Mesenteric fat pad (tissue), 1 donor: ENCODE measurements around the gene FYN. TPM values are rescaled to one million over a fixed set of nuclear protein-coding genes. Genes with fewer than 3 reads are reported as not detected.
"Not testable (repeated sequence)": the region's sequence is repeated elsewhere in the genome, so short reads cannot be mapped to it uniquely, and the experiment has no call there.

Experiments
- DNase-seq: peaks from one replicate; pipeline ENCODE4 v3.0.0-alpha.2; 2020; ENCODE audit warnings: low spot score
- total RNA-seq: library from RNA; stranded (reverse); fragmentation: NEBNext Ultra II Directional; extraction: Animal tissue kit (Norgen Biotek cat#: 25700); gene quantifications from one replicate; pipeline ENCODE4 v1.2.1, GENCODE V29; 2021
- donor health status: DM: yes; HTN: yes; CAD: no.

FYN gene
- total RNA-seq, 1 donor from 2014 or later = 183 TPM

DNA sequence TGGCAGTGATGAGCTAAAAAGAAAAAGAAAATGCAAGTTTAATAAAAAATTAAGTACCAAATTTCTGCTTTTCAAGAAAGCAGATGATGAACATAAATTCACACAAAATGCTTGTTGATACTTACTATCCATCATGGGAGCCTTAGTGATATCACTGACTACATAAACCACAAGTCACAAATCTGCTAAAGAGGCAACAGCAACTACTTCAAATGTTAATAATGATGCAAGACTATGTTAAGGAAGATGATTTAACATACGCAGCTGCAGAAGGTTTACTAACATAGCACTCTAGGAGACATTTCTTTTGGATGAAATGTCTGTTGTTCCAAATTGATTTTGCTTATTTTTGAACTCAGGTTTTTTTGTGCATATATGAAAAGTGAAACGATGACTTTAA, 18.6 kb downstream of the FYN start:
- DNase-seq = no peak

GRCh38 chr6:111852725-111853124, 20.5 kb downstream of the FYN start:
- no peak for DNase-seq

GRCh38 chr6:111850295-111850937, 22.8 kb downstream of the FYN start:
- DNase-seq = no peak

DNA sequence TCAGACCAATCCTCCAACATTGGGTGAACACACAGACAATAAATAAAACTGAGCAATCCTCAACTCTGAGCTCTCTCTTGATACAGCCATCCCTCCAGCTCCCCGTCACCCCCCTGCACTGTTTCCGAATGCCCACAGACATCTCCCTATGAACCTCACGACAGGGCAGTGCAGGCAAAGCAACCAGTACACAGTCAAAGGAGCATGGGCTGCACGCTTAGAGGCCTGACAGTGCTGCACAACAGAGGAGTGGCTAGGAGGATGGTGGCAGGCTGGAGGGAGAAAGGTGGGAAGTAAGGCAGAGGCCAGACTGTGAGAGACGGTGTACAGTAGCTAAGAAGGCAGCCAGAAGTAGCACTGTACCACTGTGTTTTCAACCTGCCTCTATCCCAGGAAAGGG, 24.0 kb downstream of the FYN start:
- DNase-seq = no peak

DNA sequence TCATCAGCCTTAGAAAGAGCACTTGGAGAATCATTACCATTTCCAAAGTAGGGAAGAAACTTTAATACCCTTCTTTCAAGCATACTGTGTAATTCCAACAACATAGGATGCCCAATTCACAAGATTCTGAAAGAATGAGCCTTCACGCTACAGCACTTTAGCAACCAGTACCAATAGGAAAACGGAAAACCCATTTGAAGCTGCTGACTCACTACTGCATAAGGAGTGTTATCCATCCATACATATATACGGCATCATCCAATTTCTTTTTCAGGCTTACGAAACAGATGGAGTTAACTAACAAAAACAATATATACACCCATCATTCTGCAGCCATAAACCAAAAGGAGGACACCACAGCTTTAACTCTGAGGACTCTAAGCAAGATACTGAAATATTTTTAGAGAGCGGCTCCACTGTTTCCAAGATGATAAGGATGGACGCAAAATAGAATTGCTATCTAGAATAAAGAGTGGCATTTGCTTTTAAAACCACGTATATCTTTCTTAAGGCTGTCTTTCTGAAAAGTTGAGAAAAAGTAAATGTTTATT, 24.9 kb downstream of the FYN start:
- no peak for DNase-seq

DNA sequence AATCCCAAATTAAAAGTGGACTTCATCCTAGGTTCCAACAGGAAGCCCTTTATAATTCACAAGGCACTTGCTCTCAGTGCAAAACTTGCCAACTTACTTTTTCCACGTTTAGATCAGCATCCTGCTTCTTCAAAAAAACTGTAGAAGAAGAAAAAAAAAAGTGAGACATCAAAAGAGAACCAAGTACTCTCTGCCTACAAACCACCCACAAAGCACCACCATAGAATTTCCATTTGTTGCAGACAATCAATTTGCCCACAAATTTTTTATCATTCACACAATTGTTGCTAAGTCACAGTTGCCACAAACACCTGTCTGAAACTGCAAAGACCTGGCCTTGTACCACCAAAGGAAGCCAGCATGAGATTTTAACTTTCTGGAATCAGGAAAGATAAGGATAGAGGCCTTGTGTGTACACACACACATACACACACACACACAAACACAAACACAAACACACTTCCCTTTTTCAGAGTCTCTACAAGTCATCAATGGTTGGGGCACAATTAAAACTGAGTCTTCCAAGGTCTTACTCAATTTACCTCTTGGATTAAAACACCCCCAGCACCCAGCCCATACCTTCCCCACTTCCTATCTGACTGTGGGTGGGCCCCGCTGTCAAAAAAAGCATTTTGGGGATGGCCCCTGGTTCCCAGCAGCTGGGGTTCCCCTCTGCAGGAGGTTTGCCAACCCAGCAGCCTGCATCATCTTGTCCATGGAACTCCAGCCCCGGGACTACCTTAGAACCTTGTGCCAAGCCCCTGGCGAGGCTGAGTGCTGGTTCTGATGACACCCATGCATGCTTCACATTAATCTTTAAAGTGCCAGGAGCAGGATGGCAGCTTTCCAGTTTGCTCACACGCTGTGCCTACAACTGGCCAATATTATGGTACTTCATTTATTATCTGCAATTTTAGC, 26.5 kb downstream of the FYN start:
- no peak for DNase-seq

GRCh38 chr6:111846066-111846465, 27.2 kb downstream of the FYN start:
- no peak for DNase-seq

- no peak for DNase-seq
Measured at GRCh38 chr6:111845441-111845871, 27.8 kb downstream of the FYN start.

DNA sequence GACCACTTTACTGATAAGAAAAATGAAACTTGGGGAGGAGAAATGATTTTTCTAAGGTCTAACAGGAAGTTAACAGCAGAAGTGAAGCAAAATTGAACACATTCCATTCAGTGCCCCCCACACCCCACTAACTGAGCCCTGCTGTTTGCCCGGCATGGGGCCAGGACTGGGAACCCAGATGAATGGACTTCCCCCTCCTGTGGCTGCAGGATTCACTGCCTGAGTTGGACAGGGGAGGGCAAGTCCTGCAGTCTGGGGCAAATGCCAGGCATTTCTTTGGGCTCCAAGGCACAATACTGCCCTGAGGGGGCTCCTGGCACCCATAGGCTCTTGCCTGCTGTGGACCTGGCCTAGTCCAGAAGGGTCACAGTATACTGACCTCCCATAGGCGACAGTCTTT, 28.3 kb downstream of the FYN start:
- DNase-seq = no peak

- DNase-seq = no peak
Measured at GRCh38 chr6:111844376-111844775, 28.9 kb downstream of the FYN start.

- DNase-seq = no peak
Measured at GRCh38 chr6:111843347-111844147, 29.7 kb downstream of the FYN start.

DNA sequence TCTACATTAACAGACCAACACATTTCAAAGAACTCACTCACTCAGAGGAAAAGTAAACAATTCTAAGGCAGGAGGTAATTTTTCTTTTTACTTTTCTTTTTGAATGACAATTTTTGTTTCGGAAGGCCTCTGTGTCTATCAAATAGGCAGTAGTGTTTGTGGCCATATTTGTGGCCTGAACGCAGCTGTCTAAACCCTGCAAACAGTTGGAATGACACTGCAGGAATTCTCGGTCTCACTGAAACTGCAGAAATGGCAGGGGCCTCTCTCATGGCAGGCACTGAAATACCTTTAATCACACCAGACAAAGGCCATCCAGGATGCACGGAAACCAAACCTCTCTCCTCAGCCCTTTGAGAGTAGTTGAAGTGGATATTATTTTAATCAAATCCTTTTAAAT, 30.4 kb downstream of the FYN start:
- no peak for DNase-seq

- no peak for DNase-seq
Measured at GRCh38 chr6:111842271-111842822, 30.9 kb downstream of the FYN start.

DNA sequence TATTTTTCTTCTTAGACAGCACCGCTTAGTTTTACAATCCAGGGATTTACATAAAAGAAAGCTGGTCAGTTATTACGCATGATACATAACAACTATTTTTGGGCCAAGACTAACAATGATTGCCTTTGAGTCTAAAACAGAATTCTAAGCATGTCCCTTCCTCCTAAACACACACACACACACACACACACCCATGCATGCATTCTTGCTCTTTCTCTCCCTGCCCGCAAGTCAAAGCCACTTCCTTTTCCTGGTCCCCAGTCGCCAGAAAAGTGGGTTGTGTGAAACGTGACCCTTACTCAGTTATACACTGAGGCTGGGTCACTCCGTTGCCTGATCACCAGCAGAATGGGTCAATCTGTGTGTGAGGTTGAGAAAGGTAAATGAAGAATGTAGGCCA, 31.4 kb downstream of the FYN start:
- no peak for DNase-seq

- no peak for DNase-seq
Measured at GRCh38 chr6:111840803-111841202, 32.4 kb downstream of the FYN start.

DNA sequence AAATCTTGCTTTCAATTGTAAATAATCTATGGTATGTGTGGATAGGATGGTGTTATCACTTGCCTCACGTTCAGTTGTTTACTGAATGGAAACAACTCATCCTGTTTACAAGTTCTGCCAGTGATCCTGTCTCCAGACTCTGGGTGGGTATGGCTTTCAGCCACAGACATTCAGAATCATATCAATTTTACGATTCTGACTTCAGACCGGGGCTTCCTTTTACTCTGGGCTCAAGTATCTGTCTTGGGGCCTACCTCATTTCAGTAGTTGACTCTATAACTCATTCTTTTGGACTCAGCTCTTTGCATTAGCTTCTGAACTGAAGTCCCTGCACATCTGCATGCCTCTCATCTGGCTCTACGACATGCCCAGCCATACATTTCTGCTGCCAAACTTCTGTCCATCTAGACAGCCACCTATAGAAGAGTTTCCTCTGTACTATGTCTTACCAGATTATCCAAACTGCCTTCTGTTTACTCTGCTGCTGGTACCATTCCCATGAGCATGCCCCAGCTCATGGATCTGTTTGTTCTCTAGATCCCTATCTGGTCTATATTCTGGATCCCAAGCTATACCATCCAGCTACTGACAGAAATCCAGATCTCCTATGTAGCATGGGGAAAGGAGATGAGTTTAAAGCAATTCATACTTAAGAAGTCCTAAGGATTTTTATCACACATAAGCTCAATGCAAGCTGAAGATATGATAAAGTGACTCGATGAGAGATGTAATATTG, 34.3 kb downstream of the FYN start:
- DNase-seq = no peak

DNA sequence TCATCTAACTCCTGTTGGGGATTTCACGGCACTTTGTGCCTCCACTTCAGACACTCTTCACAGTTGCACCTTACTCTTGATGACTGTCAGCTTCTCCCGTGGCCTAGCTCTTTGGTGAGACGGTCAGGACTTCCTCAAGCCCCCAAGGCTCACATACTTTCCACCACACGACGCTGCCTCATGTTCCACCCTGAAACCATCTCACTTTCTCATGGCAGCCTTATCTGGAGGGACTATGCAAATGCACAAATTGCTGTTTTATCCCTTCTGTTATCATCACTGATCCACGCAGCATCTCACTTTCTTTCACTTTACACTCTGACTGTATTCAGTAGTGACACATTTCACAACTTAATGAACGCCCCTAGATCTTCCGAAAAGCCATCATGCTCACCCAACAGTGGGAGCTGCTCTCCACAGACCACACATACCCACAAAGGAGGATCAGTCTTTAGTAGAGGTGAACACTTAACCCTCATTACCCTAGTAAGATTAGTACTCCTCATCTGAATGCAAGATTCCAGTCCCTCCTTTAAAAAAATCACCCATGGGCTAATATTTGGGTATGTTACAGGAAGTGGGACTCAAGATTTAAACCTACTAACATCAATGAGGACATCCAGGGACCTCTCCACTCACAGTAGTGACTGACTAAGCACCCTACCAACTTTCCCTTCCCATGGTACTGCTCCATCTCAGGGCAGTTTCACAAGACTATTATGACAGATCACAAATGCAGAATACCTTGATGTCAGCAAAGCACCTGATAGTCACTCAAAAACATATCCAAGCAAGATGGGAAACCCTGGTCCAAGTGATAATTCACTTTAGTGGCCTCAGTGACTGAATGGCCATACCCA, 35.4 kb downstream of the FYN start:
- no peak for DNase-seq

DNA sequence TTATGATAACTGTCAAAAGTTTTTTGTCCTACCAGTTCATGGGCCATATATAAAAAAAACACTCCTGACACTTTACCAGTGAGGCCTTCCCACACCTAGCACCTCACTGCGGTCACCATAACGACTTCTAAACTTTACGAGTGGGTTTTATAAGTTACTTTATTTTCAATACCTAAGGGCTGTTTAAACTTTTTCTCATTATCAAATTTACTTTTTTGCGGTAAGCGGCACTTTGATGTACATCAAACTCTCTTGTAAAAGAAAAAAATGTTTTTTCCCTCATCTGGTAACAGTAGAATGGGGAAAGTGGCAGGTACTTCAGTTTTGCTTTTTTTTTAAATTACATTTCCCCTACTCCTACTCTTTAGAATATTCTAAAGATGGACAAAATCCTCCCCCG, 36.2 kb downstream of the FYN start:
- no peak for DNase-seq

DNA sequence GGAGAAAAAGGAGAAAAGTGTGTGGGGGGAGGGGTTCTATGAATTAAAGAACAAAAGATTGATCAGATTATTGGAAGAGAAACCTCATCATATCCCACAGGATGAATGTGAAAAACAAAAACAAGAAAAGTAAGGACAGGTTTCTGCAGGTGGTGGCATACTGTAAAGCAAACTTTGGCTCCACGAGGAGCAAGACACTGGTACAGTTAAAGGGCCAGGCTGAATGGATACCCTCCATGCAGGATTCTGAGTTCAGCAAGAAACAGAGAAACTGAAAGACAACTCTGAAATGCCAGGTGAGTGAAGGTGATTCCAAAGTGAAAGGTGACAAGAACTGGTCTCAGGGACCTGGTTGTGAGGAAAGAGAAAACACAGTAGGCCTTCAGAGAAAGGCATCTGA, 37.4 kb downstream of the FYN start:
- DNase-seq = no peak

DNA sequence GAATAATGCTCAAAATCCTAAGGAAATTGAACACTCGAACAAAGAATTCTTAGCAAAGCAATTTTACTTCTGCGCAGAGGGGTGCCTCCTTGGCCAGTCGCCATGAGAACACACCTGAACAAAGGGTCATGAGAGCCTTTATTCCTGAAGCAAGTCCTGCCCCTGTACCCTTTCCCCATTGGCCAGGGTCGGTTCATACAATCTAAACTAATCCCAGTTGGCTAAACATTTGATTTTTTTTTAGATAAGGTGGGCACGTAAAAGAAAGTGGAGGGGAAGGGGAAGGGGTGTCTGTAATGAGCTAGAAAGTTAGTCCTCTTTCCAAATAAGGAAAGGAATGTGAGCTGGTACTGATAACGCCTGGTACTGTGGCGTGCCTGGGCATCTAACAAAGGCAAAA, 37.9 kb downstream of the FYN start:
- DNase-seq = not testable (repeated sequence)
